Brain pericyte (primary cell): ENCODE results near the gene APOL6.
"Not testable (repeated sequence)": the region's sequence is repeated elsewhere in the genome, so short reads cannot be mapped to it uniquely, and the experiment has no call there.

ENCODE experiments used
- DNase-seq: peaks from one replicate; pipeline ENCODE4 v3.0.0-alpha.2; 2012; ENCODE audit warnings: low read depth, low spot score

The APOL6 gene

DNA sequence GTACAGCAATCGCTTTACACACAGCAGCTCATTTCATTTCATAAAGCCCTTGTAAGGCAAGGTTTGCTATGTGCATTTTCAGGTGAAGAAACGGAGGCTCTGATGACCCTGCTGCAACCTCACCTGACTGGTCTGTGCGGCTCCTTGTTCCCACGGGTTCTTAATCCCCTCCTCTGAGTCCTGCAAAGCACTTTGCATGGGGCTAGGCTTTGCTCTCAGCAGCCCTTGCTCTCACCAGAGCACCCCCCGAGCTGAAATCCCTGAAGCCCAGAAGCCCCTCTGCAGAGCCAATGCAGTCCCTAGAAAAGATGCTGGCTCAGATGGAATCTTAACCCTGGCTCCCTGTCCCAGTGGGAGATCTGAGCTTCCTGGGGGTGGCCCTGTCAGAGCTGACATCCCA lies 11.0 kb upstream of the APOL6 start:
- no peak for DNase-seq

DNA sequence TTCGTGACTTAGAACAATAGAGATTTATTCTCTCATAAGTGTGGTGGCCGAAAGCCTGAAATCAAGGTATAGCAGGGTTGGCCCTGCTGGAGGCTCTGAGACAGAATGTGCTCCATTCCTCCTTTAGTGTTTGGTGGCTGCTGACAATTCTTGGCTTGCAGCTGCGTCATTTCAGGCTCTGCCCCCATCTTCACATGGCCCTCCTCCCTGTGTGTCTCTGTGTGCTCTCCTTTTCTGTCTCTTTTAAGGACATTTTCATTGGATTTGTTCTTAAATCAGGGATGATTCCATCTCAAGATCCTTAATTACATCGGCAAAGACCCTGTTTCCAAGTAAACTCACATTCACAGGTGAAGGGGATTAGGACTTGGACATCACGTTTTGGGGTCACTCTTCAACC lies 10.2 kb upstream of the APOL6 start:
- no peak for DNase-seq

DNA sequence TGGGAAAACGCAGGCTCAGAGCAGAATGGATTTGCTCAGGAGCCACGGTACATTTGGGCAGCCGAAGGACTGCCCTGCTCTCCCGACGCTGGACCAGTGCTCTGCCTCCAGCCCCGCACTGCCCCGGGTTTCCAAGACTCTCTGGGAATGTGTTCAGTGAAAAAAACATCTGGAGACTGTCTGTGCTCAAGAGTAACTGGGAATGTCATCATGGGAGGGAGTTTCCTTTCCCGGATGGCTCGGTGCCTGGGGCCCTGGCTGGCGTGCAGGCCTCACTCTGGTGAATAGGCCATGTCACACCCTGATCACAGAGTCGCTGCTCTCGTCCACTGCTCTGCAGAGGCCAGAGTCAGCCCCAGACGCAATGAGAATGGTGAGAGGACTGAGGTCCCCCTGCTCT lies 9.8 kb upstream of the APOL6 start:
- no peak for DNase-seq

DNA sequence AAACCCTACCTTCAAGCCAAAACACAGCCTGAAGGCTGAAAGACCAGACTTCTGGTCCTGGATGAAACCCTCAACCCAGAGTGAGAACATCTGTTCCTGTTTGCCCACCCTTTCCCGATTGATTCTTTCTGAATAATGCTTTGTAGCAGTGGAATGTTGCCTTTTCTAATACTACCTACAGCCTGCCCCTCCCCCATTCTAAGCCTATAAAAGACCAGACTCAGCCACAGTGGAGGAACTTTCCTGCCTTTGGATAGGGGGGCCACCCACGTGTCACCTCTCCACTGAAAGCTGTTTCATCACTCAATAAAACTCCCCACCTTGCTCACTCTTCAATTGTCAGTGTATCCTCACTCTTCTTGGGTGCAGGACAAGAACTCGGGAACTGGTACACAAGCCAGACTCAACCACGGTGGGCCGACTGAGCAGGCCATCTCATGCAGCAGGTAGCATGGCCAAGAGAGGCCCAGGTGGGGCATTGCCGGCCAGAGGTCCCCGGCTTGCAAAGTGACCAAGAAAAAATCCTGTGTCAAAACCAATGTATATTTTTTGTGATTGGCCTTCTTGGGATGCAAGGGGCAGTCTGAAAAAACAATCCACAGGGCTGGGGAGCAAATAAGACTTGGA lies 6.6 kb upstream of the APOL6 start:
- DNase-seq = no peak

DNA sequence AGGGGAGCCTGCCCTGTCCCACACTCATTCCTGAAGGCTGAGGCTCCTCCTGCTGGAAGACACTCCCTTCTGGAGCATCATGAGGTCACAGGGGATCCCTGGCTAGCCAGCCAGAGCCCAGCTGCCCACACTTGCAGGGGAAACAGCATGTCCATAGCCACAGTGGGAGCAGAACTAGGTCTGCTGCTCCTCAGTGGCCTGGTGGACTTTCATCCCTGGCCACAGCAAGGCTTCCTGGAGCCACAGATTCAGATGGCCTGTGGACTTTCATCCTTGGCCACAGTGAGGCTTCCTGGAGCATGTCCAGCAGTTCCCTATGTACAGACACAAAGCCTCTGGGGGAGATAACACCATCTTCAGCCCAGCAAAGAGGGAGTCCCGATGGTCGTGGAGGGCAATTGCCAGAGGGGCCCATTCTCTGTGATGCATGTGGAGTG lies 5.9 kb upstream of the APOL6 start:
- no peak for DNase-seq

DNA sequence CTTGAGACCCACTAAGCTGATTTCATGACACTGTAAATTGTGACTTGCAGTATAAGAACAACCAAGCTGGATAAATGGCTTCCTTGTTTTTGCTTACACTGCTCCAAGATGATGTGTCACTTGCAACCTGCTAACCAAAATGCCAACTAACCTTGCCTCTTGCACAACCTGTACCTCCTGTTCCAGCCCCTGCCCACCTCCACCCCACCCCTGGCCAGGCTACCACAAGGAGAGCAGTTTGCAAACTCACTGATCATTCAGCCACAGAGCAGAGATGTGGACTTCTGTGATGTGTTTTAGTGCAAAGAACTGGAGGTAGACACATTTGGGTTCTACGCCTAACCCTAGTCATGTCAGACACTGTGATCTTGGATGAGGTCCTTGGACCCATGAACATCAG lies 4.3 kb upstream of the APOL6 start:
- DNase-seq = no peak

GRCh38 chr22:35645646-35646045 lies 2.6 kb upstream of the APOL6 start:
- no peak for DNase-seq

GRCh38 chr22:35649026-35649553 lies 844 bp downstream of the APOL6 start:
- no peak for DNase-seq

DNA sequence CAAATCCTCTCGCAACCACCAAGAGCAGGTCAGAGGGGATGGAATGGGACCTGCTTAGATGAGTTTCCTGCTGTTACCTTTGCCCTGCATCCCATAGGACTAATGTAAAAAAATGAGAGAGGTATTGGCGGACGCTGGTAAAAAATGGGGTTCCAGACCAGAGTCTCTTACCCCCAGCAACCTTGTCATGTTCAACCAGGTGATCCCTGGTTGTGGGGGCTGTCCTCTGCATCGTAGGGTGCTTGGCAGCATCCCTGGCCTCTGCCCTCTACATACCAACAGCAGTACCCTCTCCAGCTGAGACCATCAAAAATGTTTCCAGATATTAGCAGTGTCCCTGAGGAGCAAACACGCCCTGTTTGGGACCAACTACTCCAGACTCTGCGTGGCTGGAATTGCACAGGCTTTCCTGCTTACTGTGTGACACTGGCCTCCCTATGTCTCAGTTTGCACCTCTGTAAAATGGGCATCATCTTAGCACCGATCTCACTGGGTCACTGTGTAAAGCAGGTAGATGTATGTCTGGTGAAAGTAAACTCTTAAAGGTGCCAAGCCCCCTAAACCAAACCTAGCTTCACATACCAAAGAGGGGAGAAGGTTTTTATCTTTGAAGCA lies 1.5 kb downstream of the APOL6 start:
- no peak for DNase-seq

DNA sequence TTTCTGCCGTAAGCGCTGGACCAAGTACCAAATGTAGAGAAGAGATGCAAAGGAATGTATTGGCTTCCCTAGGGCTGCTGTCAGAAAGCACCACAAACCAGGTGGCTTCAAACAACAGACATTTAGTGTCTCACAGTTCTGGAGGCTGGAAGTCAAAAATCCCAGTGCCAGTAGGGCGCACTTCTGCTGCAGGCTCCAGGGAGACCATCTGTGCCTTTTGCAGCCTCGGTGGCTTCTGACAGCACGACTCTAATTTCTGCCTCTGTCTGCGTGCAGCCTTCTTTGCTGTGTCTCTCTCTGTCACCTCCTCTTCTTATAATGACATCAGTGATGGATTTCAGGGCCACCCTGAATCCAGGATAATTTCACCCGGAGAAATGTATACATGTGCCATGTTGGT lies 2.8 kb downstream of the APOL6 start:
- DNase-seq = no peak

DNA sequence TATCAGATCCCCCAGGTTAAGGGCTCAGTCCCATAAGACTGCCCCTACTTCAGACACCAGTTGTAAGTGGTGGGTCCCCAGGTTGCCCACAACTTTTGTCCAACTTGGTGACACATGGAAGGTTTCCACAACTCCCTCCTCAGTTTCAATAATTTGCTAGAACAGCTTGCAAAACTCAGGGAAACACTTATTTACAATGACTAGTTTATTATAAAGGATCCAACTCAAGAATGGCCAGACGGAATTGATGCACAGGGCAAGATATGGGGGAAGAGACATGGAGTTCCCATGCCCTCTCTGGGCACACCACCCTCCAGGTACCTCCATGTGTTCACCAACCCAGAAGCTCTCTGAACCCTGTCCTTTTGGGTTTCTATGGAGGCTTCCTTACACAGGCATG lies 5.6 kb downstream of the APOL6 start:
- DNase-seq = no peak

GRCh38 chr22:35656284-35656752 lies 8.1 kb downstream of the APOL6 start:
- DNase-seq = no peak

DNA sequence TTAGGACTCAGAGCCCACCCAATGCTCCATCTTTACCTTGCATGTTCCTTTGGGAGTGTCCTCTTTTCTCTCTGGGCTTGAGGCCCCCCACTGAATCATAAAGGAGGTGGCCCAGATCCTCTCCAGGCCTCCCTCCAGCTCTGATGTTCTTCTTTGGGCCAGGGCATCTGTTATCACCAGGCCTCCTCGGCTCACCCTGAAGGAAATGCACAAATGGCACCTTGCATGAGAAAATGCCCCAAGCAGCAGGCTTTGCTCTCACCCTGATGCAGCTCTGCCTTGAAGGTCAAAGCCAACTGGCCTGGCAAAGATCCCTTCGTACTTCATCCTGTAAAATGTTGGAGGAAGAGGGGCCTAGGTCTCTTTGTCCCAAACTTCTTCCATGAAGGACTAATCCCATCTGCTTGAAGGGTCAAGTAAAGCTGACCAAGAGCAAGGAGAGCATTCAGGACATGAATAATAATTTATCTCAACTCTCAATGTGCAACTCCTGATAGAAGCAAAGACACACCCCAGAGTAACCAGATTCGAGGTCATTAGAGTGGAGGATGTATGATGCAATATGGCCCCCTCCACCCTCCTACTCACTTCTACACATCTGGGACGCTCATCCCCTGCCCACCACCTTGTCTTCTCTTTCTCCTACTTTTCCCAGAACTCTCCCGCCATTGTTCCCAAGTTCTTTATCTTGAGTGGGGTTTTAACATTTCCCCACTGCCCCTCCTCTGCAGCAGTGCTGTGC lies 9.5 kb downstream of the APOL6 start:
- no peak for DNase-seq

- no peak for DNase-seq
Measured at GRCh38 chr22:35660291-35661127, 12.3 kb downstream of the APOL6 start.

GRCh38 chr22:35661464-35661863 lies 13.2 kb downstream of the APOL6 start:
- DNase-seq = no peak

GRCh38 chr22:35662914-35663313 lies 14.7 kb downstream of the APOL6 start:
- no peak for DNase-seq

DNA sequence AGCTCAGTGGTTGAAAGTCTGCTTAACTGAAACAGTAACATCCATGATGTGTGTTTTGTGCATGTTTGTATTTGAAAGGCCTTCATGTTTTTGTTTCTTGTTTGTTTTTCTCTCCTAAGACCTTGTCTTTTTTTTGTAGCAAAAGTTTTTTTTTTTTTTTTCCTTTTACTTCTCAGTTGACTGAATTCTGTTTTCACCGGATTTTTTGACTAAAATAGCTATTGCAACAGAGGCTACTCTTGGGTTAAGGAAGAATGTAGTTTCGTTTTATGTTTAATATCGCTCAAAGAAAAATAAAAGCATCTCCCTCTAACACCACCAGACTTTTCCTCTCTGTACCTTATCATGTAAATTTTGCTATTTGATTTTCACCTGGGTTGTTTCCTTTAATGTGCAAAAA lies 15.1 kb downstream of the APOL6 start:
- DNase-seq = no peak

DNA sequence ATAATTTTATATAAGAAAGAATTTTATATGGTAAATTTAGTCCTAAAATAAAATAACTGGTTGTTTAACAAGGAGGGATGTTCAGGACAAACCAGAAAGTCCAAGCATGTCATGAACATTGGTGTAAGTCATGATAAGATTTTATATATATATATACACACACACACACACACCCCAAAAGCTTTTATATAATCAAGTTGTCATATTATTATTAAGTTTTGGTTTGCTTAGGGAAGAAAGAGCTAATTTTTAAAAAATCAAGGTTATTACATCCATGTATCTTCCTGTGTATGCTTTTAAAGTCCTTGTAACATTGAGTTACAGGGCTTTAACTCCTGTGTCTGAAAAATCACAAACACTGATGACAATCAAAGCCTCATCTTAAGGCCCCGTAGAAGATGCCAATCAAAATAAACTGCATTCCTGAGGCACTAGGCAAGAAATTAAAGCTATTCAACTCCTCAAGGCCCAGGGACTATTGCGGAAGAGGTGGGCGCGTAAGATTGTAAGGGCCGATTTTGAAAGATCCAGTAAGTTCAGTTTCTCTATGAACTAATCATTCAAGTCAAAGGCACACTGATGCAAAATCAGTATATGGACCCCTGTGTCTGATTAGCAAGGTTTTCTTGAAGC lies 16.8 kb downstream of the APOL6 start:
- no peak for DNase-seq

DNA sequence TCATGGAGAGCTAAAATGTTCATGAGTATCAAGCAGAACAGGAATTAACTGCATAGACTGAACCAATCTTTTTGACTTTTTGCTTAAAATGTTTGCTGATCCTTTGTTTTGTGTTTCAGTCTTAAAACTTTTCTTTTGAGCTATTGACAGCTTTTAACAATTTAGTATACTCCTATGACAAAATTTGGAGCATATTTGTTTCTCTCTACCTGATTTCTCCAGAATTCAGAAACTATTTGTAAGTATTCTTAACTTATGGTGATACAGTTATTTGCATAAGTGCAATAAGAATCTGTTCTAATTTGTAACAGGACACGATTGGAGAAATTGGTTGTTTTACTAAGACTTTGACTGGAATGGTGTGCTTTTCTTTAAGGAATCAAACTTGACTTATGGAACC lies 18.5 kb downstream of the APOL6 start:
- not testable (repeated sequence) for DNase-seq

DNA sequence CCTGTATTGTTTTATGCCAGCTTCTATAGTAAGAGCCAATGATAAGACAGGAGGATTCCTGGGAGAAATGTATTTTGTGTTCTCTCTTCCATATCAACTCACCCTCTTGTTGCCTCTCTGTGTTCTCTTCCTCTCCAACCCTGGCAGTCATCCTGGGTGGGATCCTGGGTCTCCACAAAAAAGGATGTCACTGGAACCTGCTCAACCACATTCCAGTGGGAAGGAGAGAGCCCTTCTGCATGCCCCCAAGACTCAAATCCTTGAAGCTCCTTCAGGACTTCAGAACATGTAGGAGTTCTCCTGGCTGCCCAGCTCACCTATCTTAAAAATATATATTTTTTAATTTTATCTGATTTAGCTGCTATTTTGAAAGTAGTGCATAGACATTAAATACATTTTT lies 26.1 kb downstream of the APOL6 start:
- DNase-seq = no peak

DNA sequence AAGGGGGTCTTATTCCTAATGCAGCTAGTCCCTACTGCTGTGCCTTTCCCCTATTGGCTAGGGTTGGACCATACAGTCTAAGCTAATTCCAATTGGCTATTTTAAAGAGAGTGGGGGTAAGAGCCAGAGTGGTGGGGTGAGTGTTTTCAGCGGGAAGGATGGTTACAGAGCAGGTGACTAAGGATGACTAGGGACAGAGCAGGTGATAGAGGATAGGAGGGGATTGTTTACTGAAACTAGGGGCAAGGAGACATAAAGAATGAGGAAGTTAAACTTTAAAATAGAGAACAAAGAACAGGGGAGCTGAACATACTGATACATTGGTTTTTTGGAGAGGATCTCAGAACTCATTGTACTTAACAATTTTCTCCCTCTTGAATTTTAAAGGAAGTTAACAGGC lies 27.8 kb downstream of the APOL6 start:
- not testable (repeated sequence) for DNase-seq
